HepG2 (cell line): Measurements from ENCODE around the gene CAND2. TPM values are rescaled to one million over a fixed set of nuclear protein-coding genes. Genes with fewer than 3 reads are reported as not detected.

Experiments used
- ARID3A ChIP-seq: IDR thresholded peaks from 2 replicates; pipeline ENCODE4 v1.6.1; 2012; ENCODE audit warnings: low read depth, low read length, improper control_type of control experiment
- ARNT2 ChIP-seq: sonication (generic); formaldehyde crosslinking; IDR thresholded peaks from 2 replicates; pipeline ENCODE4 v1.8.0; 2022; ENCODE audit warnings: mild to moderate bottlenecking, low read depth, missing genetic modification reagents, moderate library complexity
- CERS6 ChIP-seq: sonication (generic); formaldehyde crosslinking; IDR thresholded peaks from 2 replicates; pipeline ENCODE4 v1.5.0; 2020; ENCODE audit warnings: missing genetic modification reagents
- ELF3 ChIP-seq: IDR thresholded peaks from 2 replicates; pipeline ENCODE4 v1.6.1; 2016; ENCODE audit warnings: missing genetic modification reagents, missing compliant biosample characterization
- ELF4 ChIP-seq: sonication (generic); formaldehyde crosslinking; IDR thresholded peaks from 2 replicates; pipeline ENCODE4 v1.5.0; 2020; ENCODE audit warnings: missing genetic modification reagents, mild to moderate bottlenecking, moderate library complexity, borderline replicate concordance
- ETV5 ChIP-seq: IDR thresholded peaks from 2 replicates; pipeline ENCODE4 v1.6.1; 2018; ENCODE audit warnings: missing biosample characterization, missing genetic modification reagents, inconsistent platforms, borderline replicate concordance
- HMGXB4 ChIP-seq, 2 experiments: sonication (generic) in 1 of 2; formaldehyde crosslinking in 1 of 2; IDR thresholded peaks; 2 replicates each; pipeline versions ENCODE4 v1.4.0 to v1.6.1; 2018 to 2020; ENCODE audit warnings: missing genetic modification reagents in 2 of 2, borderline replicate concordance in 1 of 2, low read depth in 1 of 2, mild to moderate bottlenecking in 1 of 2, missing biosample characterization in 1 of 2
- IKZF5 ChIP-seq: IDR thresholded peaks from 2 replicates; pipeline ENCODE4 v1.6.1; 2018; ENCODE audit warnings: missing genetic modification reagents, mild to moderate bottlenecking, missing compliant biosample characterization
- KMT2A ChIP-seq: sonication (generic); formaldehyde crosslinking; IDR thresholded peaks from 2 replicates; pipeline ENCODE4 v1.4.0; 2020; ENCODE audit warnings: missing genetic modification reagents
- NFIB ChIP-seq: sonication (generic); formaldehyde crosslinking; IDR thresholded peaks from 2 replicates; pipeline ENCODE4 v1.9.0; 2021; ENCODE audit warnings: missing genetic modification reagents, mild to moderate bottlenecking, borderline replicate concordance
- NR2F6 ChIP-seq, 2 experiments: IDR thresholded peaks; 2 replicates each; pipeline ENCODE4 v1.6.1; 2016; ENCODE audit warnings: antibody characterized with exemption in 1 of 2, mild to moderate bottlenecking in 1 of 2
- REST ChIP-seq, 2 experiments: IDR thresholded peaks; 2 replicates each; pipeline ENCODE4 v1.6.1; 2011 to 2012; ENCODE audit warnings: low read length in 2 of 2, borderline replicate concordance in 1 of 2, low read depth in 1 of 2, mild to moderate bottlenecking in 1 of 2, moderate library complexity in 1 of 2
- SAP130 ChIP-seq: IDR thresholded peaks from 2 replicates; pipeline ENCODE4 v1.6.1; 2016; ENCODE audit warnings: low read depth
- SNRNP70 ChIP-seq: fragments of 200-400 bp; formaldehyde crosslinking; IDR thresholded peaks from 2 replicates; pipeline ENCODE4 v1.6.1; 2017; ENCODE audit warnings: mild to moderate bottlenecking, low read depth, low read length, moderate library complexity
- SSRP1 ChIP-seq: IDR thresholded peaks from 2 replicates; pipeline ENCODE4 v1.6.1; 2016; ENCODE audit warnings: control low read depth
- ZNF382 ChIP-seq: sonication (generic); formaldehyde crosslinking; IDR thresholded peaks from 2 replicates; pipeline ENCODE4 v1.5.0; 2020; ENCODE audit warnings: missing genetic modification reagents, mild to moderate bottlenecking, borderline replicate concordance
- ZNF562 ChIP-seq: sonication (generic); formaldehyde crosslinking; IDR thresholded peaks from 2 replicates; pipeline ENCODE4 v1.8.0; 2022; ENCODE audit warnings: missing genetic modification reagents, borderline replicate concordance
- ZNF777 ChIP-seq: sonication (generic); formaldehyde crosslinking; IDR thresholded peaks from 2 replicates; pipeline ENCODE4 v1.4.0; 2020; ENCODE audit warnings: missing genetic modification reagents
- polyA plus RNA-seq, 8 experiments: library from polyadenylated mRNA; depleted of rRNA in 3 of 8; stranded (reverse) in 7 of 8; unstranded in 1 of 8; fragments of >200 nt; fragmentation: Illumina TruSeq in 4 of 8; extraction: Trizol in 4 of 8; gene quantifications; 2 replicates each; pipeline versions ENCODE4 v1.2.1 to v1.2.3, GENCODE V29; 2011 to 2016; ENCODE audit warnings: low read depth in 4 of 8, missing spikeins in 1 of 8, mixed read lengths in 1 of 8; ENCODE audit not compliant: insufficient read depth in 1 of 8
- total RNA-seq, 5 experiments: library from RNA; depleted of rRNA; stranded (reverse); fragments of >200 nt; fragmentation: Illumina TruSeq; extraction: Trizol; gene quantifications; 2 replicates each; pipeline ENCODE4 v1.2.3, GENCODE V29; 2016; ENCODE audit warnings: low read depth in 1 of 5

The CAND2 gene
- total and polyA plus RNA-seq, 2 of the 13 experiments (the other 11 are each of a cell fraction or from before 2014, with no cell fraction given), result 0.01 TPM; not detected in 1

GRCh38 chr3:12868039-12869034 lies 71.9 kb downstream of the CAND2 start (continued):
- no peak for TF ChIP-seq REST (IDR thresholded peaks at IDR 0.05; ENCODE audit: borderline replicate concordance in 1 of 2, low read depth in 1 of 2, low read length in 2 of 2)
- peak; percentile 57 for TF ChIP-seq SAP130 (CRISPR knock-in tag)
- TF ChIP-seq ZNF562, result no peak
- TF ChIP-seq ARNT2 (CRISPR knock-in tag), result no peak
- no peak for TF ChIP-seq ZNF777 (CRISPR knock-in tag)
- TF ChIP-seq NFIB (CRISPR knock-in tag), result no peak
- no peak for TF ChIP-seq SSRP1 (CRISPR knock-in tag)
- TF ChIP-seq ETV5, result 0 out of 2 replicates have a peak, but pooled peaks have one; percentile 15
- no peak for TF ChIP-seq CERS6 (CRISPR knock-in tag)
- TF ChIP-seq ELF4 (CRISPR knock-in tag), result no peak
- TF ChIP-seq NR2F6 (IDR thresholded peaks at IDR 0.05), result no peak
- TF ChIP-seq NR2F6 (CRISPR knock-in tag; IDR thresholded peaks at IDR 0.05), result 0 out of 2 replicates have a peak, but pooled peaks have one; percentile 9
- no peak for TF ChIP-seq SNRNP70
- TF ChIP-seq KMT2A (CRISPR knock-in tag), result no peak
- TF ChIP-seq ELF3 (CRISPR knock-in tag), result no peak
- TF ChIP-seq HMGXB4 (CRISPR knock-in tag; IDR thresholded peaks at IDR 0.05; ENCODE audit: borderline replicate concordance in 1 of 2, low read depth in 1 of 2), result peak in 1 of 2 experiments; percentile 59; a peak in 1 of 4 replicates
- TF ChIP-seq ARID3A, result no peak
- 0 out of 2 replicates have a peak, but pooled peaks have one; percentile 25 for TF ChIP-seq IKZF5 (CRISPR knock-in tag)
- no peak for TF ChIP-seq ZNF382 (CRISPR knock-in tag)
